Glutamatergic neuron (in vitro differentiated cells): ENCODE results near the gene HK1. TPM values are rescaled to one million over a fixed set of nuclear protein-coding genes. Genes with fewer than 3 reads are reported as not detected.

ENCODE experiments used
- DNase-seq: peaks from one replicate; pipeline ENCODE4 v3.0.0; 2022
- H3K27ac Mint-ChIP-seq: one replicate; pipeline ENCODE4 v1.8.0; 2020; ENCODE audit warnings: mild to moderate bottlenecking, mixed read lengths, inconsistent platforms; ENCODE audit not compliant: unreplicated experiment
- H3K27me3 Mint-ChIP-seq: one replicate; pipeline ENCODE4 v1.8.0; 2020; ENCODE audit warnings: mild to moderate bottlenecking, moderate library complexity, mixed read lengths, inconsistent platforms; ENCODE audit not compliant: unreplicated experiment
- H3K36me3 Mint-ChIP-seq: one replicate; pipeline ENCODE4 v1.8.0; 2020; ENCODE audit warnings: mild to moderate bottlenecking, mixed read lengths, inconsistent platforms; ENCODE audit not compliant: unreplicated experiment
- H3K4me1 Mint-ChIP-seq: one replicate; pipeline ENCODE4 v1.8.0; 2020; ENCODE audit warnings: mild to moderate bottlenecking, low read depth, mixed read lengths, inconsistent platforms; ENCODE audit not compliant: unreplicated experiment
- H3K4me3 Mint-ChIP-seq: one replicate; pipeline ENCODE4 v1.8.0; 2020; ENCODE audit warnings: mild to moderate bottlenecking, mixed read lengths, inconsistent platforms; ENCODE audit not compliant: unreplicated experiment
- H3K9me3 Mint-ChIP-seq: one replicate; pipeline ENCODE4 v1.8.0; 2020; ENCODE audit warnings: mild to moderate bottlenecking, moderate library complexity, mixed read lengths, inconsistent platforms; ENCODE audit not compliant: unreplicated experiment
- CTCF ChIP-seq: fragments of 200-600 bp; sonication (generic); IDR thresholded peaks from one replicate; pipeline ENCODE4 v1.5.0; 2021; ENCODE audit not compliant: partially characterized antibody, unreplicated experiment
- total RNA-seq: library from RNA; stranded (reverse); fragmentation: NEBNext Ultra II Directional; extraction: Animal tissue kit (Norgen Biotek cat#: 25700); gene quantifications from one replicate; pipeline ENCODE4 v1.2.1, GENCODE V29; 2021; ENCODE audit not compliant: unreplicated experiment

The HK1 gene
- total RNA-seq, 1 donor from 2014 or later: 240 TPM

GRCh38 chr10:69394020-69394419 is 115.7 kb downstream of the HK1 start:
- H3K9me3 Mint-ChIP-seq: peaks cover 3% of the 10 kb centered on the region
- TF ChIP-seq CTCF: no peak
- peaks cover 3% of the 10 kb centered on the region for H3K27me3 Mint-ChIP-seq
- H3K27ac Mint-ChIP-seq: no peak overlapping the region
- H3K36me3 Mint-ChIP-seq: no peaks in the 10 kb centered on the region
- DNase-seq: no peak
- peaks cover 22% of the 10 kb centered on the region for H3K4me1 Mint-ChIP-seq
- no peak overlapping the region for H3K4me3 Mint-ChIP-seq

- DNase-seq: no peak
- Mint-ChIP-seq H3K36me3 (peaks cover 5% of the 10 kb centered on the region), H3K27me3 (peaks cover 2% of the 10 kb centered on the region), H3K27ac (no peak overlapping the region), H3K9me3 (peaks cover 4% of the 10 kb centered on the region), H3K4me1 (no peaks in the 10 kb centered on the region), H3K4me3 (no peak overlapping the region)
- no peak for TF ChIP-seq CTCF
Observed at GRCh38 chr10:69397972-69398371, 119.7 kb downstream of the HK1 start.

GRCh38 chr10:69398466-69398865 is 120.2 kb downstream of the HK1 start:
- Mint-ChIP-seq H3K27ac (no peak overlapping the region), H3K27me3 (peaks cover 2% of the 10 kb centered on the region), H3K36me3 (peaks cover 5% of the 10 kb centered on the region), H3K4me3 (no peak overlapping the region), H3K9me3 (peaks cover 5% of the 10 kb centered on the region), H3K4me1 (no peaks in the 10 kb centered on the region)
- no peak for DNase-seq
- TF ChIP-seq CTCF: no peak

GRCh38 chr10:69400936-69401335 is 122.6 kb downstream of the HK1 start:
- H3K27ac Mint-ChIP-seq: no peak overlapping the region
- no peak for DNase-seq
- peaks cover 7% of the 10 kb centered on the region for H3K4me1 Mint-ChIP-seq
- H3K27me3 Mint-ChIP-seq: peaks cover under 1% of the 10 kb centered on the region
- TF ChIP-seq CTCF: no peak
- no peak overlapping the region for H3K4me3 Mint-ChIP-seq
- peaks cover 10% of the 10 kb centered on the region for H3K36me3 Mint-ChIP-seq
- H3K9me3 Mint-ChIP-seq: peaks cover 10% of the 10 kb centered on the region

- Mint-ChIP-seq H3K9me3 (peaks cover 11% of the 10 kb centered on the region), H3K4me1 (peaks cover 12% of the 10 kb centered on the region), H3K36me3 (peaks cover 10% of the 10 kb centered on the region), H3K27me3 (peaks cover 5% of the 10 kb centered on the region), H3K27ac (no peak overlapping the region), H3K4me3 (no peak overlapping the region)
- no peak for DNase-seq
- TF ChIP-seq CTCF: no peak
Observed at GRCh38 chr10:69401416-69401815, 123.1 kb downstream of the HK1 start.
